Fibroblast of peridontal ligament (primary cell): ENCODE data around the gene SLC7A8.
A peak's percentile ranks its signal among the peaks of the same experiment; 100 is the strongest.

Experiments used
- DNase-seq: peaks from one replicate; pipeline ENCODE4 v3.0.0-alpha.2; 2010; ENCODE audit errors: extremely low read depth

Gene SLC7A8

DNA sequence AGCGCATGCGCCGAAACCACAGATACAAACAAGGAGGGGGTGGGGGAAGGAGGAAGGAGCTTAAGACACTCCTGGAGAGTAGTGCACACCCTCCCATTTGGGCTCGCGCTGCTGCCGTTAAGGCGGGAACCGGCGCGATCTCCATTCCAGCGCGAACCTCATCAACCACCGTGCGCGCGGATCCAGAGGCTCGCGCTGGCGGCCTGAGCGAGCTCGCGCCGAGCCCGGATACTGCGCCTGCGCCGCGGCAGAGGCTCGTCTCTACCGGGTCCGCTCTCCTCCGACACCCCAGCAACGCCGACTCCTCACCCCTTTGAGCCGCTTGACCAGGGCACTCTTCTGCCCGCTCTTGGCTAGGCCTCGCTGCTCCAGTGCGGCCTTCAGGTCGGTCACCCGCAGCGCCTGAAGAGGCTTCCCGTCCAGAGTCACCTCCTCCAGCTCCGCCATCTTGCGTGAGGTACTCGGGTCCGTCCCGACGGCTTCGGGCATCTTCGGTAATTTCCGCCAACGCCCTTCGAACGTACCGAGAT lies 88.7 kb downstream of the SLC7A8 start, which contains the start of gene ACIN1:
Gene ACIN1 (minus strand): TSS at position 471 of the 530 bp plus-strand sequence. CDS start 24 bp downstream, at position 447.
- DNase-seq, result peak; percentile 86

DNA sequence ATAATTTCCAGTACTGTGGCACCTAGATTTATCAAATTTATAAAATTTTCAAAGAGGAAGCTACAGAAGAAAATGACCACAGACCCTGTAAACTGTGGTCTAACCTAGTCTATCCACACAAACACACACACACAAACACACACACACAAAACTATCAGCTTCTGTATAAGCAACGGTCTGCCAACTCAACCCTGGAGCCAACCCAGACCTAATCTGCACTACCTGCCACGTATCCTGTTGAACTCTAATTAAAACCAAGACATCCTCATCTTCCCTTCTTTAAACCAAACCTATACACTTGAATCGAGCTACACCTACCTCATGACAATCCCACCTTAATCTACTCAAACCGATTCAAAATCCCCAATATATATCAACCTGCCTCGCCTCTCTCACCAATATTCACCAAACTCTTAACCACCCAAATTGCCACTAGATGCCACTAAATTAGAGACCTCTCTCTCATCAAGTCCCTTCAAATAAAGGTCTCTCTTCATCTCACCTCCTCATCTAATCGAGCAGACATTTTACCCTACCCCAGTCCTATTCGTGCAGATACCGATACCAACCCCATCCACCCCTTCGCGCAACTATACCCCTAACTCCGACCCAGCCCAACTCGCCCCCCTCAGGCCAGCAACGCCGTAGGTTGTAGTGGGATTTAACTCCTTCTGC lies 89.3 kb downstream of the SLC7A8 start:
- no peak for DNase-seq

DNA sequence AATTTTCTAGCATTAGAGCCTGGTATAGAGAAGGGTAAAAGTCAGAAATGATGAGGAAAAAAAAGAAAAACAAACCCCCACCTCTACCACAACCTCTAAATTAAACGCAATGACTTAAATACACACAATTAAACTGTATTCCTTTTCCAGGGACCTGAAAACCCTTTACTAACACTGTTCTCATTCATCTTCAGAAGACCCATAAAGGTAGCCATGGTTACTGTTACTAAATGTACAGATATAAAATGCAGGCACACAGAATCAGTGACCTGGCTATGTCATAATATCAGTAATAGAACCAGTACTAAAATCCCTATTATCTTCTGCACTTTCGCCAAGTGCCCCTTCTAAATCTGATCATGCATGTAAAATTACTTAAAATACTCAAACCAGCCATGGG lies 89.9 kb downstream of the SLC7A8 start:
- DNase-seq, result no peak

DNA sequence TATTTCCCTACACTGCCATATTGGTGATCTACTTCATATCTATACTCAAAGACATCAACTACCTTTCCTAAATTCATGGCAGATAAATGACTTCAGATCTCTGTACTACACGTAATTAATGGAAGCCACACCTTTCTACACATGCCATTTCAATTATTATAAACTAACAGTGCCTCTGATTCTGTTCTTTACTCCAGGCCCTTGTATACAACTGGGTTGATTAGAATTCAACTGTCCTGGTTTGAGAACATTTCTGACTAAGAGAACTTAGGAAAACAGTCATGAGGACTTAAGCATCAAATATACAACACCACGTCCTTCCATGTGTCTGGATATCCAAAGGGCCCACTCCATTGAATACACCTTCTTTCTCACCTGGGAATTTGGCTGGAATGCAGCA lies 90.4 kb downstream of the SLC7A8 start:
- DNase-seq, result no peak

DNA sequence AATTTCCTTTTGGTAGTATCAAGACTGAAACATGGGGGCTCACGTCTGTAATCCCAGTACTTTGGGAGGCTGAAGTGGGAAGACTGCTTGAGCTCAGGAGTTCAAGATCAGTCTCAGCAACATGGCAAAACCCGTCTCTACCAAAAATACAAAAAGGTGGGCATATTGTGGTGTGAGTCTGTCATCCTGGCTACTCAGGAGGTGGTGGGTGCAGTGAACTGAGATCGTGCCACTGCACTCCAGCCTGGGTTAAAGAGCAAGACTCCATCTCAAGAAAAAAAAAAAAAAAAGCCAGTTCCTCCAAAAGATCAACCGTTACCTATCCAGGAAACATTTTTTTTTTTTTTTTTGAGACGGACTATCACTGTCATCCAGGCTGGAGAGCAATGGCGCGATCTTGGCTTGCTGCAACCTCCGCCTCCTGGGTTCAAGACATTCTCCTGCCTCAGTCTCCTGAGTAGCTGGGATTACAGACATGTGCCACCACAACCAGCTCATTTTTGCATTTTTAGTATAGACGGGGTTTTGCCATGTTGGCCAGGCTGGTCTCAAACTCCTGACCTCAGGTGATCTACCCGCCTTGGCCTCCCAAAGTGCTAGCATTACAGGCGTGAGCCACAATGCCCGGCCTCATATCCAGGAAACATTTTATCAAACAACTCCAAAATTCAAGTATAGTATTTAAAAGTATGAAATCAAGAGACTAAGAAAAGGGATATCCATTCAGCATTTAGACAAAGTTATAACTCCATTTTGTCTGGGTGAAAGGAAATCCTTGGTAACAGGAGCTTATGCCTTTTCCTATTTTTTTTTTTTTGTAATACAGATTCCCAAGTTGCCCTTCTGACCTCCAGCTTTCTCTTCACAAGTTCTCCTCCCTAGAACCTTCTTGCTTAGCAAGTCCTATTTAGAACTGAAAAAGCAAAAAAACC lies 91.9 kb downstream of the SLC7A8 start:
- no peak for DNase-seq

DNA sequence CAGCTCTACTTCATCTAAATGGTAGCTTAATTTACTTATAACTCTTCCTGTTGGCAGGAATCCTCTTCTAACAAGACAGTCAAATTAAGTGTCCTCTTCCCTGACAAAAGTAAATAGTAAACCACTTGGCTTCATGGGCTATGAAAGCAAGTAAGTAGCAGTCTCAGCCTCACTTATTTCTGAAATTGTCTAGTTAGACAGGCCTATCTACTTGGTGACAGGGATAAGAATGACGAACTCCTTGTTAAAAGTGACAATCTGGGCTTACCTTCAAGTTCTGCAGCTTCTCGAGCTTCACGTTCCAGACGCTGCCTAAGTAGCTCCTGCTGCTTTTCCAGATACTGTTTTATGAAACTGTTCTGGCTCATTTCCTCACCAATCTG lies 93.2 kb downstream of the SLC7A8 start:
- no peak for DNase-seq

DNA sequence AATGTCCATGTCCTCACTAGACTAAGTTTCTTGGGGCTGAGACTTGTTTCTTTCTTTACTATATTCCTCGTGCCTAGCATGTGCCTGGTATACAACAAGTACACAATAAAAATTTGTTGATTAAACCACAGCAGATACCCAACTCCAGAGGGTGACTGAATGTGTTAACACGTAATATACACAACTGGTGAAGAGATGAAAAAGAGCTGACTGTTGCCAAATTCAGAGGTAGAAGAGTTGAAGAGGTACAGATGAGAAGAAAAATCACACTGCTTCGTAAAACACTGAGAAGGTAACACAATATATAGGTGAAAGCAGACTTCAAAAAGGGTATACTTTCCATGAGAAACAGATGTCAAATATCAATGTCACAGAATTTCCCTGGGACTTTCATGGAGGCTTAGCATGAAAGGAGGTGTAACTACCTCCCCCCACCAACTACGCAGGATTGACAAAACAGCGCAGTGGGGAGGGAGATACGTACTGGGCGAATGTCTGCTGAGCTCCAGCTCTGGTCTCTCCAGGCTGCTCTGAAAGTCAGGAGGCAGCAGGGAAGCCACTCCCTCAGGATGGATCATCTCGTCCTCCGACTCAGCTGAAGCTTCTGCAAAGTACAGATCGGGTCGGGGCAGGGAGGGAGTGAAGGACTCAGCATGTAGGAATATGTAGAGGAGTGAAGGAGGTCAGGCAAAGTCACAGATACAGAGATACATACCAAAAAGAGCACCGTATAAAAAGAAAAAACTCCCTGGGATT lies 93.8 kb downstream of the SLC7A8 start:
- DNase-seq, result no peak

DNA sequence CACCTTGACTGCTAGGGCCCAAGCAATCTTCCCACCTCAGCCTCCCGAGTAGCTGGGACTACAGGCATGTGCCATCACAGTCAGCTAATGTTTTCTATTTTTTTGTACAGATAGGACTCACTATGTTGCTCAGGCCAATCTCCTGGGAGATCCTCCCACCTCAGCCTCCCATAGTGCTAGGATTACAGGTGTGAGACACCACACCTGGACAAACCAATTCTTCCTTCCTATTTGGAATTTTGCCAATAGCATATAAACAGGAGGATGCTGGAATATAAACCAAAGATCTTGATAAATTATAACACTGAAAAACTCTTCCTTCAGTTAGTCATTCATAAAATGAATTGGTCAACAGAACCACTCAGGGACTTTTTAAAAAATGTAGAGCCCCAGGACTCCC lies 96.9 kb downstream of the SLC7A8 start:
- DNase-seq, result no peak

DNA sequence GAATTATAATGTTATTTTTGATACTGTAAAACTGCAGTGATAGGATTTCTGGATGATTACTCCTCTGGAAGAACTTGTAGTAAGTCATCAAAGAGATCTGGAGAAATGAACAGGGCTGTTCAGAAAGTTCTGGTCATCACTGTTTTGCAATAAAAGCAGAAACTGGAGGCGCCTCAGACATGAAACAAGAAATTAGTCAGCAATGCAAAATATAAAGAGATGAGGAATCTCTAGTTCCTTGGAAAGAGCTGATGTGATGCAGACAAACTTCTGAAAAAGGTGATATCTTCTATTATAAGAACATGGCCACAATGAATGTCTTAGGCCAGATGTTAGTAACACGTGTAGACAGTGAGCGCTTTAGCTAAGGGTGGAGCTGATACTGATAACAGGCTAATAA lies 98.0 kb downstream of the SLC7A8 start:
- DNase-seq, result peak; percentile 47

DNA sequence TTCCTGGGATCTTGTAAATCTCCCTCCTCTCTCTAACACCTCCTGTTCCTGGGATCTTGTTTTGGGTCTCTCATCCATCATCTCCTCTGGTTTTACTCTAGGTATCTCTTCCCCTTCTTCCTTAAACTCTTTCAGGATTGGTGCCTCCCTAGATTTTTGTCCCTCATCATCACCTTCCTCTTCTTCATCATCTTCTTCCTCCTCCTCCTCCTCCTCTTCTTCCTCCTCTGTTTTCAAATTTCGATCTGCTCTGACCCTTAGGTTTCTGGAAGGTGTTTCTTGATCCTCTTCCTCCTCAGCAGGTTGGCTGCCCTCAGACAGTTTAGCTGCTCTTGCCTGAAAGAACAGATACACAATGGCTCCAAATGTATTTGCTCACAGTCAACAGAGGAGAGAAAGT lies 103.0 kb downstream of the SLC7A8 start:
- no peak for DNase-seq

DNA sequence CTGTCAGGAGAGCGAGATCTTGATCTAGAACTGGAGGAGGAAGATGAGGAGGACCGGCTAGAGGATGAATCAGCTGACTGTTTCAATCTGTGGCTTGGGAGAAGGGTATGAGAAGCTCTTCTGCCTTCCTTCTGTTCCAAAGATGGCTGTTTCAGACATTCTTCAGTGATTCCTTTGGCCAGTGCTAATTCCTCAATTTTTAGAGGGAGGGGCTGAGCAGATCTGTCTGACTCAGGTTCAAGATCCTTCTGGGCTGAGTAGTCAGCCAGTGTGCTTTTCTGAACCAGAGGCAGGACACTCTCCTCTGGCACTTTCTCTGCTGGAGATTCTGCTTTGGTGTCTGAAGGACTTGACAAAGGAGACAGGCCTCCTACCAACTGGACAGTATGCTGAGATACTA lies 103.7 kb downstream of the SLC7A8 start:
- peak; percentile 29 for DNase-seq

DNA sequence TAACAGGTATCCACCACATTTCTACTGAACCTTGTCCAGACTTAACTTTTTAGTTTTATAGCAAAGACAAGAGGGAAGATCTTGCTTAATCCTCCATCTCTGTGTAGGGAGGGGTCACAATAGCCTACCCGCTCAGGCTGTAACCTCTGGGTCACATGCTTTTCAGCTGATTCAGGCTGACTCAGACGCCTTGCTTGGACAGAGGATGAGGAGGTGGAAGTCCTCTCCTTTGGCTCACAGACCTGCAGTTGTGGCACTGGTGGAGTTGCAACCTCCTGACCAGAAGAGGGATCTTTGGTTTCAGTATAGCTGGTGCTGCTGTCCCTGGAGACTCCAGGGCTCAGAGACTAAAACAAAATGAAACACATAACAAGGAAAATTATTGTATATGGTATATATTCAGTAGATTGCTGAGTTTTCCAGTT lies 104.8 kb downstream of the SLC7A8 start:
- DNase-seq, result peak; percentile 97

DNA sequence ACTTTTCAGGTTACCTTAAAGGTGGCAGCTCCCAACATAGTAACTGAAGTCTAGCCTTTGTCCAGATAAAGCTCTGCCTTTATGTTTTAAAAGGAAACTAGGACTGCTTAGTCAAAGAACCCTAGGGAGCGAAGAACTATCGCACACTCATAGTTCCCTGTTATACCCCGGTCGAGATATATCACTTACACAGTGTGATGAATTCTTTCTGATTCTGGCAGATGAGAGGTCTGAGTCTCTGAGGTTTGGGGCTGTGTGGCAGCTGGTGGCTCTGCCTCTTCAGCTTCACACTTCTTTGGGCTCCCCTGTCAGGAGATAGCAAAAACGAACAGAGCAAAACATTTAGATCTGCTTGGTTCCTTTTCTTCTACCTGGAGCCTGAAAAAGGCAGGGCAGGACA lies 105.5 kb downstream of the SLC7A8 start:
- DNase-seq, result peak; percentile 36

DNA sequence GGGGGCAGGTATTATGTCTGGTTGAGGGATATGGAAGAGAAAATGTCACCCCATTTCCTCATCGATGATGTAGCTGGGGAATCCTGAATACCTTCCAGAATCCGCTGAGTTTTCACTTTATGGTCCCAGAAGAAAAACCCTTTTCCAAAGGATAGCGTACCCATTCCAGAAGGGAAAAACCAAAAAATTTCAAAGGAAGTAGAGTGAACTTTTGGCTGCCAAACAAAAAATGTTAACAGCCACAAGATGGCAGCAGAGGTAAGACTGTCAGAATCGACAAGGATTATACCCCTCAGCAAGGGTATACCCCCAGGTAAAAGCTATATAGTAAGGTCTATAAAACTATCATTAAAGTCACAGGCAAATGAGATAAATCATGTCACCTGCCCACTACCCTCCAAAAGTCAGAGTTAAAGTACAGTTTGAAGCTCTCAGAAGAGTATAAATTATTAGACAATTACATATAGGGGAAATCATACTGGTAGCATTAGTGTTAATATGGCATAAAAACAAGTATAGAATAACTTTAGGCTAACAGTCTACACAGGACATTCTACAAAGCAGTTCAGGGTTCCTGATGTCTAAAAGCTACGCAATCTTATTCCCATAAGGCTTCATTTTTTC lies 106.6 kb downstream of the SLC7A8 start:
- DNase-seq, result peak; percentile 64
